ENCODE measurements around the gene MMP11.

- no peak for TF ChIP-seq CTCF (IDR thresholded peaks at IDR 0.05)
- TF ChIP-seq POLR2A (IDR thresholded peaks at IDR 0.05), result no peak
These were observed 44.5 kb downstream of the MMP11 start for GRCh38 chr22:23817146-23817545.
